GM18499 (cell line): ENCODE data around the gene KRT82.

Source experiments
- ATAC-seq: cut with Tn5 transposase; IDR thresholded peaks from one replicate; pipeline ENCODE4 v1.9.1; 2021; ENCODE audit warnings: moderate number of reproducible peaks; ENCODE audit not compliant: insufficient read depth, unreplicated experiment

Gene KRT82

GRCh38 chr12:52436000-52436827 lies 30.1 kb upstream of the KRT82 start:
- ATAC-seq, result no peak

- no peak for ATAC-seq
These were observed 29.5 kb upstream of the KRT82 start for GRCh38 chr12:52435659-52435999.

- ATAC-seq, result no peak
These were observed 28.8 kb upstream of the KRT82 start for GRCh38 chr12:52434760-52435530.

- ATAC-seq, result no peak
These were observed 28.1 kb upstream of the KRT82 start, which contains the start of gene KRT75 for GRCh38 chr12:52434081-52434733. TSS of gene KRT75 (minus strand) at chr12:52434371. CDS start at chr12:52434304, 67 bp downstream.

GRCh38 chr12:52433501-52434080 lies 27.5 kb upstream of the KRT82 start:
- no peak for ATAC-seq

GRCh38 chr12:52432559-52433207 lies 26.5 kb upstream of the KRT82 start:
- ATAC-seq, result no peak

GRCh38 chr12:52428121-52428520 lies 22.0 kb upstream of the KRT82 start:
- no peak for ATAC-seq

GRCh38 chr12:52427083-52427482 lies 20.9 kb upstream of the KRT82 start:
- ATAC-seq, result no peak

- ATAC-seq, result no peak
These were observed 19.9 kb upstream of the KRT82 start for GRCh38 chr12:52426034-52426433.

- no peak for ATAC-seq
These were observed 19.3 kb upstream of the KRT82 start for GRCh38 chr12:52425466-52425865.

GRCh38 chr12:52423661-52424500 lies 17.7 kb upstream of the KRT82 start:
- ATAC-seq, result no peak

- no peak for ATAC-seq
These were observed 16.9 kb upstream of the KRT82 start for GRCh38 chr12:52423035-52423434.

GRCh38 chr12:52419656-52420055 lies 13.5 kb upstream of the KRT82 start:
- ATAC-seq, result no peak

- ATAC-seq, result no peak
These were observed 12.5 kb upstream of the KRT82 start for GRCh38 chr12:52418576-52419110.

GRCh38 chr12:52417740-52418139 lies 11.6 kb upstream of the KRT82 start:
- no peak for ATAC-seq

GRCh38 chr12:52416795-52417194 lies 10.7 kb upstream of the KRT82 start:
- ATAC-seq, result no peak

- no peak for ATAC-seq
These were observed 10.0 kb upstream of the KRT82 start for GRCh38 chr12:52415870-52416750.

GRCh38 chr12:52414936-52415335 lies 8.8 kb upstream of the KRT82 start:
- ATAC-seq, result no peak
